HEK293 (cell line): ENCODE data around the gene ZNF432.
A peak's percentile ranks its signal among the peaks of the same experiment; 100 is the strongest.

Source experiments
- IKZF3 ChIP-seq: fragments of 450-650 bp; IDR thresholded peaks from 2 replicates; pipeline ENCODE4 v1.5.0; 2018; ENCODE audit warnings: missing biosample characterization, mild to moderate bottlenecking, missing genetic modification characterization, moderate library complexity
- MEIS1 ChIP-seq: sonication (generic); formaldehyde crosslinking; IDR thresholded peaks from 2 replicates; pipeline ENCODE4 v1.8.1; 2022; ENCODE audit warnings: missing genetic modification reagents, mild to moderate bottlenecking, borderline replicate concordance
- SALL2 ChIP-seq: fragments of 450-650 bp; formaldehyde crosslinking; IDR thresholded peaks from 2 replicates; pipeline ENCODE4 v1.5.0; 2017; ENCODE audit warnings: missing biosample characterization, mild to moderate bottlenecking, missing genetic modification characterization, borderline replicate concordance
- ZIC2 ChIP-seq: fragments of 450-650 bp; formaldehyde crosslinking; IDR thresholded peaks from 2 replicates; pipeline ENCODE4 v1.5.1; 2016; ENCODE audit warnings: missing biosample characterization, missing genetic modification characterization
- ZNF112 ChIP-seq: fragments of 450-650 bp; formaldehyde crosslinking; IDR thresholded peaks from 2 replicates; pipeline ENCODE4 v1.5.0; 2017; ENCODE audit warnings: missing biosample characterization, missing genetic modification characterization
- ZNF121 ChIP-seq: fragments of 450-650 bp; formaldehyde crosslinking; IDR thresholded peaks from 2 replicates; pipeline ENCODE4 v1.5.1; 2016; ENCODE audit warnings: missing biosample characterization, missing genetic modification characterization
- ZNF132 ChIP-seq: fragments of 450-650 bp; formaldehyde crosslinking; IDR thresholded peaks from 2 replicates; pipeline ENCODE4 v1.5.1; 2017; ENCODE audit warnings: missing biosample characterization, missing genetic modification characterization, borderline replicate concordance
- ZNF184 ChIP-seq: fragments of 450-650 bp; IDR thresholded peaks from 2 replicates; pipeline ENCODE4 v1.5.1; 2018; ENCODE audit warnings: missing biosample characterization, mild to moderate bottlenecking, missing genetic modification characterization
- ZNF202 ChIP-seq: fragments of 450-650 bp; formaldehyde crosslinking; IDR thresholded peaks from 2 replicates; pipeline ENCODE4 v1.5.1; 2016; ENCODE audit warnings: missing biosample characterization, missing genetic modification characterization, borderline replicate concordance
- ZNF223 ChIP-seq: fragments of 450-650 bp; formaldehyde crosslinking; IDR thresholded peaks from 2 replicates; pipeline ENCODE4 v1.5.1; 2016; ENCODE audit warnings: missing biosample characterization, missing genetic modification characterization
- ZNF324 ChIP-seq: fragments of 450-650 bp; formaldehyde crosslinking; IDR thresholded peaks from 2 replicates; pipeline ENCODE4 v1.5.1; 2016; ENCODE audit warnings: missing biosample characterization, missing genetic modification characterization
- ZNF350 ChIP-seq: fragments of 450-650 bp; formaldehyde crosslinking; IDR thresholded peaks from 2 replicates; pipeline ENCODE4 v1.5.0; 2017; ENCODE audit warnings: missing biosample characterization, mild to moderate bottlenecking, missing genetic modification characterization
- ZNF391 ChIP-seq: fragments of 450-650 bp; formaldehyde crosslinking; IDR thresholded peaks from 2 replicates; pipeline ENCODE4 v1.5.1; 2016; ENCODE audit warnings: low read depth, missing biosample characterization, missing genetic modification characterization, borderline replicate concordance
- ZNF394 ChIP-seq: fragments of 450-650 bp; formaldehyde crosslinking; IDR thresholded peaks from 2 replicates; pipeline ENCODE4 v1.5.1; 2016; ENCODE audit warnings: missing biosample characterization, missing genetic modification characterization, mild to moderate bottlenecking, moderate library complexity, borderline replicate concordance
- ZNF416 ChIP-seq: fragments of 450-650 bp; formaldehyde crosslinking; IDR thresholded peaks from 2 replicates; pipeline ENCODE4 v1.5.1; 2016; ENCODE audit warnings: missing biosample characterization, missing genetic modification characterization
- ZNF426 ChIP-seq: fragments of 450-650 bp; formaldehyde crosslinking; IDR thresholded peaks from 2 replicates; pipeline ENCODE4 v1.5.1; 2017; ENCODE audit warnings: missing biosample characterization, missing genetic modification characterization, mild to moderate bottlenecking, inconsistent platforms, moderate library complexity
- ZNF48 ChIP-seq: fragments of 450-650 bp; formaldehyde crosslinking; IDR thresholded peaks from 2 replicates; pipeline ENCODE4 v1.5.1; 2016; ENCODE audit warnings: missing biosample characterization, missing genetic modification characterization
- ZNF514 ChIP-seq: fragments of 450-650 bp; formaldehyde crosslinking; IDR thresholded peaks from 2 replicates; pipeline ENCODE4 v1.5.1; 2016; ENCODE audit warnings: missing biosample characterization, missing genetic modification characterization
- ZNF544 ChIP-seq: fragments of 450-650 bp; formaldehyde crosslinking; IDR thresholded peaks from 2 replicates; pipeline ENCODE4 v1.5.0; 2017; ENCODE audit warnings: missing biosample characterization, missing genetic modification characterization
- ZNF610 ChIP-seq: fragments of 450-650 bp; formaldehyde crosslinking; IDR thresholded peaks from 2 replicates; pipeline ENCODE4 v1.5.1; 2016; ENCODE audit warnings: missing biosample characterization, missing genetic modification characterization, borderline replicate concordance
- ZNF623 ChIP-seq: fragments of 450-650 bp; formaldehyde crosslinking; IDR thresholded peaks from 2 replicates; pipeline ENCODE4 v1.5.1; 2016; ENCODE audit warnings: missing biosample characterization, missing genetic modification characterization
- ZNF624 ChIP-seq: fragments of 450-650 bp; formaldehyde crosslinking; IDR thresholded peaks from 2 replicates; pipeline ENCODE4 v1.5.1; 2017; ENCODE audit warnings: missing biosample characterization, missing genetic modification characterization
- ZNF626 ChIP-seq: fragments of 450-650 bp; sonication (Bioruptor Pico); formaldehyde crosslinking; IDR thresholded peaks from 2 replicates; pipeline ENCODE4 v1.5.1; 2018; ENCODE audit warnings: missing biosample characterization, missing genetic modification characterization, inconsistent platforms
- ZNF785 ChIP-seq: fragments of 450-650 bp; formaldehyde crosslinking; IDR thresholded peaks from 2 replicates; pipeline ENCODE4 v1.5.1; 2016; ENCODE audit warnings: missing biosample characterization, missing genetic modification characterization
- ZNF830 ChIP-seq: fragments of 450-650 bp; IDR thresholded peaks from 2 replicates; pipeline ENCODE4 v1.5.0; 2018; ENCODE audit warnings: missing biosample characterization, missing genetic modification characterization, low read depth, mild to moderate bottlenecking, moderate library complexity
- ZNF843 ChIP-seq: fragments of 450-650 bp; formaldehyde crosslinking; IDR thresholded peaks from 2 replicates; pipeline ENCODE4 v1.5.1; 2016; ENCODE audit warnings: missing biosample characterization, missing genetic modification characterization
- ZSCAN16 ChIP-seq: fragments of 450-650 bp; formaldehyde crosslinking; IDR thresholded peaks from 2 replicates; pipeline ENCODE4 v1.5.1; 2016; ENCODE audit warnings: missing biosample characterization, missing genetic modification characterization
- ZSCAN23 ChIP-seq: fragments of 450-650 bp; formaldehyde crosslinking; IDR thresholded peaks from 2 replicates; pipeline ENCODE4 v1.5.1; 2016; ENCODE audit warnings: missing biosample characterization, missing genetic modification characterization
- TF ChIP-seq, protein P1 (sequence below): fragments of 450-650 bp; formaldehyde crosslinking; IDR thresholded peaks from 2 replicates; pipeline ENCODE4 v1.5.0; 2017; ENCODE audit warnings: missing biosample characterization, missing genetic modification characterization, borderline replicate concordance
- TF ChIP-seq, protein P2 (sequence below): fragments of 450-650 bp; formaldehyde crosslinking; IDR thresholded peaks from 2 replicates; pipeline ENCODE4 v1.5.1; 2017; ENCODE audit warnings: missing biosample characterization, missing genetic modification characterization
- TF ChIP-seq, protein P3 (sequence below): fragments of 450-650 bp; formaldehyde crosslinking; IDR thresholded peaks from 2 replicates; pipeline ENCODE4 v1.5.1; 2017; ENCODE audit warnings: missing biosample characterization, missing genetic modification characterization
- TF ChIP-seq, protein P4 (sequence below): fragments of 450-650 bp; formaldehyde crosslinking; IDR thresholded peaks from 2 replicates; pipeline ENCODE4 v1.5.1; 2016; ENCODE audit warnings: missing biosample characterization, missing genetic modification characterization

The ZNF432 gene

DNA sequence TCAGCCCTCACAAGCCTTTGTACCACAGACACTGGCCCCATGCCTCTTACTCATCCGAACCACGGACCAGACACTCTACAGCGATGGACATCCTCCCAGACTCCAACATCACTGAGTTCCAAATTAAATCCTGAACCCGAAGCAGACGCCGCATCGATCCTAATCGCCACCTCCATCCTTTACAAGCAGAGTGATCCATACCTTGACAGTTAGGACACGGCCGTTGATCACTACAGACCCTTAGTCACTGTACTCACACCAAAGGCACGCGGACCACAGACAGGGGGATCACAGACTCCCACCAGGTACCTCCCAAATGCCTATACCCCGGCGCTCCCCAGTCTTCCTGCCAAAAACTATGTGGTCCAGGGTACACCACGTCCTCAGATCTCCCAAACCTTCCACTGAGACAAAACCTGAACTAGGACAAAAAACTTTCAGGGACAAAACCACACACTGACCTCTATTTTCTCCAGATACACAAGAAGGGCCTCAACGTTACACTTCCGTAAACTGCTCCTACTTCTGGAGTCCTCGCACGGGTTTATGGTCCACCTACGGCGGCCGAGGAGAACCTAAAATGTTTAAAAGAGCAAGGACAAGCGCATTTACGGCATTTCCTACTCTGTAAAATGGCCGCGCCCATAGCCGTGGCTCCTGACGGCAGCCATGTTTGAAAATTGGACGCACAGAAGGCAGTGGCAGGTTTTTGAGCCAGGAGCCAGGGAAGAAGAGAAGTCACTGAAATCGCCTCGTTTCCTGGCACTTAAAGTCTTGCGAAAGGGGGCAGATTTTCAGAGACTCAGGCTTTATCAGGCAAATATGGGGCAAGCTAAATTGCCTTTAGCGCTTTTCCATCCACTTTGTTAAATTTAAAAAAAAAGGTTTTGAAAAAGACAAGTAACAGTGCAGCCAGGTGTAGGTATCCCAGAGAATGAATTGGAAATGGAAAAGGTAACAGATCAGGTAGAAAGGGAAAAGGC lies 62.0 kb downstream of the ZNF432 start, which contains the start of gene ZNF350 (continued):
- TF ChIP-seq ZNF610 (tag by site-specific recombination) (0 out of 2 replicates have a peak, but pooled peaks have one; percentile 45), ZNF785 (tag by site-specific recombination) (no peak), ZNF391 (tag by site-specific recombination) (no peak; the same call in 1 of the 2 replicates), ZNF112 (tag by site-specific recombination) (no peak), ZNF623 (tag by site-specific recombination) (peak; percentile 28; the same call in 1 of the 2 replicates), ZNF426 (tag by site-specific recombination) (no peak), IKZF3 (tag by site-specific recombination) (no peak), ZNF48 (no peak), ZNF830 (tag by site-specific recombination) (no peak), ZNF202 (tag by site-specific recombination) (no peak), ZNF223 (no peak), ZNF416 (tag by site-specific recombination) (no peak), ZSCAN23 (tag by site-specific recombination) (no peak), ZNF324 (tag by site-specific recombination) (no peak), ZNF624 (tag by site-specific recombination) (no peak), ZNF184 (tag by site-specific recombination) (no peak), ZNF394 (tag by site-specific recombination) (no peak), ZNF121 (tag by site-specific recombination) (no peak), ZNF350 (peak; percentile 89), ZIC2 (tag by site-specific recombination) (no peak), ZSCAN16 (tag by site-specific recombination) (no peak), ZNF132 (tag by site-specific recombination) (no peak), ZNF544 (tag by site-specific recombination) (no peak), SALL2 (tag by site-specific recombination) (no peak), ZNF843 (tag by site-specific recombination) (no peak), ZNF514 (tag by site-specific recombination) (no peak), MEIS1 (CRISPR knock-in tag) (no peak), ZNF626 (tag by site-specific recombination) (no peak)
- TF ChIP-seq, protein P1, sequence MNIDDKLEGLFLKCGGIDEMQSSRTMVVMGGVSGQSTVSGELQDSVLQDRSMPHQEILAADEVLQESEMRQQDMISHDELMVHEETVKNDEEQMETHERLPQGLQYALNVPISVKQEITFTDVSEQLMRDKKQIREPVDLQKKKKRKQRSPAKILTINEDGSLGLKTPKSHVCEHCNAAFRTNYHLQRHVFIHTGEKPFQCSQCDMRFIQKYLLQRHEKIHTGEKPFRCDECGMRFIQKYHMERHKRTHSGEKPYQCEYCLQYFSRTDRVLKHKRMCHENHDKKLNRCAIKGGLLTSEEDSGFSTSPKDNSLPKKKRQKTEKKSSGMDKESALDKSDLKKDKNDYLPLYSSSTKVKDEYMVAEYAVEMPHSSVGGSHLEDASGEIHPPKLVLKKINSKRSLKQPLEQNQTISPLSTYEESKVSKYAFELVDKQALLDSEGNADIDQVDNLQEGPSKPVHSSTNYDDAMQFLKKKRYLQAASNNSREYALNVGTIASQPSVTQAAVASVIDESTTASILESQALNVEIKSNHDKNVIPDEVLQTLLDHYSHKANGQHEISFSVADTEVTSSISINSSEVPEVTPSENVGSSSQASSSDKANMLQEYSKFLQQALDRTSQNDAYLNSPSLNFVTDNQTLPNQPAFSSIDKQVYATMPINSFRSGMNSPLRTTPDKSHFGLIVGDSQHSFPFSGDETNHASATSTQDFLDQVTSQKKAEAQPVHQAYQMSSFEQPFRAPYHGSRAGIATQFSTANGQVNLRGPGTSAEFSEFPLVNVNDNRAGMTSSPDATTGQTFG (tag by site-specific recombination) = no peak
- TF ChIP-seq, protein P2, sequence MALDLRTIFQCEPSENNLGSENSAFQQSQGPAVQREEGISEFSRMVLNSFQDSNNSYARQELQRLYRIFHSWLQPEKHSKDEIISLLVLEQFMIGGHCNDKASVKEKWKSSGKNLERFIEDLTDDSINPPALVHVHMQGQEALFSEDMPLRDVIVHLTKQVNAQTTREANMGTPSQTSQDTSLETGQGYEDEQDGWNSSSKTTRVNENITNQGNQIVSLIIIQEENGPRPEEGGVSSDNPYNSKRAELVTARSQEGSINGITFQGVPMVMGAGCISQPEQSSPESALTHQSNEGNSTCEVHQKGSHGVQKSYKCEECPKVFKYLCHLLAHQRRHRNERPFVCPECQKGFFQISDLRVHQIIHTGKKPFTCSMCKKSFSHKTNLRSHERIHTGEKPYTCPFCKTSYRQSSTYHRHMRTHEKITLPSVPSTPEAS = no peak
- TF ChIP-seq, protein P3, sequence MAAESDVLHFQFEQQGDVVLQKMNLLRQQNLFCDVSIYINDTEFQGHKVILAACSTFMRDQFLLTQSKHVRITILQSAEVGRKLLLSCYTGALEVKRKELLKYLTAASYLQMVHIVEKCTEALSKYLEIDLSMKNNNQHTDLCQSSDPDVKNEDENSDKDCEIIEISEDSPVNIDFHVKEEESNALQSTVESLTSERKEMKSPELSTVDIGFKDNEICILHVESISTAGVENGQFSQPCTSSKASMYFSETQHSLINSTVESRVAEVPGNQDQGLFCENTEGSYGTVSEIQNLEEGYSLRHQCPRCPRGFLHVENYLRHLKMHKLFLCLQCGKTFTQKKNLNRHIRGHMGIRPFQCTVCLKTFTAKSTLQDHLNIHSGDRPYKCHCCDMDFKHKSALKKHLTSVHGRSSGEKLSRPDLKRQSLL = no peak
- TF ChIP-seq, protein P4, sequence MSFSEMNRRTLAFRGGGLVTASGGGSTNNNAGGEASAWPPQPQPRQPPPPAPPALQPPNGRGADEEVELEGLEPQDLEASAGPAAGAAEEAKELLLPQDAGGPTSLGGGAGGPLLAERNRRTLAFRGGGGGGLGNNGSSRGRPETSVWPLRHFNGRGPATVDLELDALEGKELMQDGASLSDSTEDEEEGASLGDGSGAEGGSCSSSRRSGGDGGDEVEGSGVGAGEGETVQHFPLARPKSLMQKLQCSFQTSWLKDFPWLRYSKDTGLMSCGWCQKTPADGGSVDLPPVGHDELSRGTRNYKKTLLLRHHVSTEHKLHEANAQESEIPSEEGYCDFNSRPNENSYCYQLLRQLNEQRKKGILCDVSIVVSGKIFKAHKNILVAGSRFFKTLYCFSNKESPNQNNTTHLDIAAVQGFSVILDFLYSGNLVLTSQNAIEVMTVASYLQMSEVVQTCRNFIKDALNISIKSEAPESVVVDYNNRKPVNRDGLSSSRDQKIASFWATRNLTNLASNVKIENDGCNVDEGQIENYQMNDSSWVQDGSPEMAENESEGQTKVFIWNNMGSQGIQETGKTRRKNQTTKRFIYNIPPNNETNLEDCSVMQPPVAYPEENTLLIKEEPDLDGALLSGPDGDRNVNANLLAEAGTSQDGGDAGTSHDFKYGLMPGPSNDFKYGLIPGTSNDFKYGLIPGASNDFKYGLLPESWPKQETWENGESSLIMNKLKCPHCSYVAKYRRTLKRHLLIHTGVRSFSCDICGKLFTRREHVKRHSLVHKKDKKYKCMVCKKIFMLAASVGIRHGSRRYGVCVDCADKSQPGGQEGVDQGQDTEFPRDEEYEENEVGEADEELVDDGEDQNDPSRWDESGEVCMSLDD = 0 out of 2 replicates have a peak, but pooled peaks have one; percentile 29
